GM19372 (cell line): ENCODE data around the gene NELFA.
"Not testable (repeated sequence)": the region's sequence is repeated elsewhere in the genome, so short reads cannot be mapped to it uniquely, and the experiment has no call there.

Source experiments
- ATAC-seq: cut with Tn5 transposase; IDR thresholded peaks from one replicate; pipeline ENCODE4 v1.9.1; 2021; ENCODE audit warnings: mild to moderate bottlenecking, low read depth, moderate library complexity; ENCODE audit not compliant: unreplicated experiment

NELFA gene

DNA sequence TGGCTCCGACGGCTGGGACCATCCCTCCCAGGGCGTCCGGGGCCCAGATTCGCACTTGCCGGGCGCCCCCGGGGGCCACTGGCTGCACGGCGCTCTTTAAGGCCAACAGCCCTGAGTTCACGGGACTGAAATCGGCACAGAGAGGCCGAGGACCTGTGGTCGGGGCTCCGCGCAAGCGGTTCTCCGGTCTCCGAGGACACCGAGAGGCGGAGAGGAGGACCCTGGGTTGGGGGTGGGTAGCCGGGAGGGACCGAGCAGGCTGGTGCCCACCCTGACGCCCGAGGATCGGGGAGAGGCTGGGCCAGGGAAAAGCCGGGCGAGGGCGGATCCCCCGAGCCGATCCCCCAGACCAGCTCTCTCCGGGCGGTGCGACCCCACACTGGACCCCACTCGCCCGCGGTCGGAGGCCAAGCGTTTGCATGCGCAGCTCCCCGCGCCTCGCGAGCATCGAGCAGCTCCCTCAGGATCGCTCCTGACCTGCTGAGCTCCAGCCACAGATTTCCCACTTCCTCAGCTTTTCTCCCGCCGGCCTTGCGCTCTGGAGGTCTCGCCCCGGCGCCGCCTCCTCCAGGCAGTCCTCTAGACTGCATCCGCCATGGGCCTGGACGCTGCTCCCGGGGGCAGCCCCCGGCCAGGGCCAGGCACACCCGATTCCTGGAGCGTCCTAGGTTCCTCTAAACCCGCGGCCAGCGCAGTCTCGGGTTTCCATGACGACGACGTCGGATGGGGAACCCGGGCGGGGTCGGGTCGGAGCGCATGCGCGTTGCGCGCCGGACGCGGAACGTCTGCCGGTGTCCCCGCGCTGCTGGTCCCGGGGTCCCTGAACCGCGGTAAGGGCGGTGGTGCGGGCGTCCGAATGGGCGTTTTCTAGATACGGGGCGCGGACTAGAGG lies 32.7 kb upstream of the NELFA start:
- ATAC-seq = no peak

GRCh38 chr4:2040391-2041238 lies 31.8 kb upstream of the NELFA start:
- no peak for ATAC-seq

DNA sequence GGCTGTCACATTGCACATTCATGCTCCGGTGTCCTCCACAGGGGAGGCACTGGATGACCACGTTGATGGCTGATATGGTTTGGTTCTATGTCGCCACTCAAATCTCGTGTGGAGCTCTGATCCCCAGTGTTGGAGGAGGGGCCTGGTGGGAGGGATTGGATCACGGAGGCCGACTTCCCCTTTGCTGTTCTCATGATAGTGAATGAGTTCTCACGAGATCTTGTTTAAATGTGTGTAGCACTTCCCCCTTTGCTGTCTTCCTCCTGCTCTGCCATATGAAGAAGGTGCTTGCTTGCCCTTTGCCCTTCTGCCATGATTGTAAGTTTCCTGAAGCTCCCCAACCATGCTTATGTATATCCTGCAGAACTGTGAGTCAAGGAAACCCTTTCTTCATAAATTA lies 28.1 kb upstream of the NELFA start:
- no peak for ATAC-seq

GRCh38 chr4:2036327-2036726 lies 27.6 kb upstream of the NELFA start:
- ATAC-seq = no peak

DNA sequence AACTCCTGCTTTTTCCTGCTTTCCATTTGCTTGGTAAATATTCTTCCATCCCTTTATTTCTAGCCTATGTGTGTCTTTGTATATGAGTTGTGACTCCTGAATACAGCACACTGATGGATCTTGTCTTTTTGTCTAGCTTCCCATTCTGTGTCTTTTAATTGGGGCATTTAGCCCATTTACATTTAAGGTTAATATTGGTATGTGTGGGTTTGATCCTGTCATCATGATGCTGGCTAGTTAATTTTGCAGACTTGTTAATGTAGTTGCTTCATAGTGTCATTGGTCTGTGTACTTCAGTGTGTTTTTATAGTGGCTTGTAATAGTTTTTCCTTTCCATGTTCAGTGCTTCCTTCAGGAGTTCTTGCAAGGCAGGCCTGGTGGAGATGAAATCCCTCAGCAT lies 22.4 kb upstream of the NELFA start:
- ATAC-seq = not testable (repeated sequence)

DNA sequence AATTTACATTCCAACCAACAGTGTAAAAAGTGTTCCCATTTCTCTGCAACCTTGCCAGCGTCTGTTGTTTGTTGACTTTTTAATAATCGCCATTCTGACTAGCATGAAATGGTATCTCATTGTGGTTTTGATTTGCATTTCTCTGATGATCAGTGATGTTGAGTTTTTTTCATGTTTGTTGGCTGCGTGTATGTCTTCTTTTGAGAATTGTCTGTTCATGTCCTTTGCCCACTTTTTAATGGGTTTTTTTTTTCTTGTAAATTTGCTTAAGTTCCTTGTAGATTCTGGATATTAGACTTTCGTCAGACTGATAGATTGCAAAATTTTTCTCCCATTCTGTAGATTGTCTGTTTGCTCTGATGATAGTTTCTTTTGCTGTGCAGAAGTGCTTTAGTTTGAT lies 18.3 kb upstream of the NELFA start:
- ATAC-seq = not testable (repeated sequence)

- ATAC-seq = no peak
These were observed 17.0 kb upstream of the NELFA start for GRCh38 chr4:2025817-2026216.

DNA sequence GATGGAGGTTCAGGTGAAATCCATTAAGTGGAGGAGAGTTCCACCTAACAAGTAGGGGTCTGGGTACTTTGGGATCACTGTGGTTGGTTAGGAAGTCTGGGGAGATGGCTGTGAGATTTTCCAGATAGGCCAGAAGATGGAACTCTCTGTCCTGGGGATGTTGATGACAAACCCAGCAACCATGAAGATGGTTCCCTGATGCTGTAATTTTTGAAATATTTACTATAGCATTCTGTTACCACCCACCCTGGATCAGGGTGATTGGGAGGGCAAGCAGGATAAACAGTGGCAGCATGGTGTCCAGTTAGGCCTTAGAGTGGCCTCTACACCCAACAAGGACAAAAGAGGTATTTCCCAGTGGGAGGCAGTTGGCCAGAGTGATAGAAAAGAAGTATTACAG lies 15.9 kb upstream of the NELFA start:
- ATAC-seq = no peak

- ATAC-seq = not testable (repeated sequence)
These were observed 12.7 kb upstream of the NELFA start for GRCh38 chr4:2021358-2022018.

DNA sequence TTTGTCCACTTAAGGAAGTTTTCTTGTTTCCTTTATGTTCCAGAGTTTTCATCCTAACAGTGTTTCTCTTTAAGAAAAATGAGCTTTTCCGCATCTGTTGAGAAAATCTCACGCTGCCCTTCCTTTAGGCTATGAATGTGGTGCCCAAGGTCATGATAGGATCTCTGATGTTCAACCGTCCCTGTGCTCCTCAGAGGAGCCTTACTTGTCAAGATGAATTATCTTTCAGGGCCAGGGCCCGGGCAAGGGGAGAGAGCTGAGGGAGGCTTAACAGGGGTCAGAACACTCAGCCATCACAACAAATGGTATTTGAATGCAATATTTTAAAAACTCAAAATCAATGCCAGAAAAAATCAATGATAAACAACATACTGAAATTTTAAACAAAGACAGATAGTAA lies 6.2 kb upstream of the NELFA start:
- ATAC-seq = no peak

DNA sequence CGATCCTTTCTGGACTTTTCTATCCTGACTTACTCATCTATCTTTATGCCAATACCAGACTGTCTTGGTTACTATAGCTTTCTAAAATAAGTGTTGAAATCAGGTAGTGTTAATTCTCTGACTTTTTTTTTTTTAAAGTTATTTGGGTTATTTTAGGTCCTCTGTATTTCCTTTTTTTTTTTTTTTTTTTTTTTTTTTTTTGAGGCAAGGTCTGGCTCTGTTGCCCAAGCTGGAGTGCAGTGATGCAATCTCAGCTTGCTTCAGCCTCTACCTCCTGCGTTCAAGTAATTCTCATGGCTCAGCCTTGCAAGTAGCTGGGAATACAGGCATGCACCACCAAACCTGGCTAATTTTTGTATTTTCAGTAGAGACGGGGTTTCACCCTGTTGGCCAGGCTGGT lies 2.8 kb upstream of the NELFA start:
- ATAC-seq = no peak

- ATAC-seq = no peak
These were observed 968 bp upstream of the NELFA start for GRCh38 chr4:2009651-2010233.

DNA sequence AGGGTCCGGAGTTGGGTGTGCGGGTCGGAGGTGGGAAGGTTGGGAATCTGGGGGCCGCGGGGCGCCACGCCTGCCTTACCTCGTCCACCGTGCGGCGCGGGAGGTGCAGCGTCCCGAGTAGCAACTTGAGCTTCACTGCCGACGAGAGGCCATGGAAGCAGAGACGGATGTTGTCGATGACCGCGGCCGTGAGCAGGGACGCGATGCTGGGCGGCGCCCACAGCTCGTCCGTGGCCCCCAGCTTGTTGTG lies 178 bp downstream of the NELFA start:
- no peak for ATAC-seq

DNA sequence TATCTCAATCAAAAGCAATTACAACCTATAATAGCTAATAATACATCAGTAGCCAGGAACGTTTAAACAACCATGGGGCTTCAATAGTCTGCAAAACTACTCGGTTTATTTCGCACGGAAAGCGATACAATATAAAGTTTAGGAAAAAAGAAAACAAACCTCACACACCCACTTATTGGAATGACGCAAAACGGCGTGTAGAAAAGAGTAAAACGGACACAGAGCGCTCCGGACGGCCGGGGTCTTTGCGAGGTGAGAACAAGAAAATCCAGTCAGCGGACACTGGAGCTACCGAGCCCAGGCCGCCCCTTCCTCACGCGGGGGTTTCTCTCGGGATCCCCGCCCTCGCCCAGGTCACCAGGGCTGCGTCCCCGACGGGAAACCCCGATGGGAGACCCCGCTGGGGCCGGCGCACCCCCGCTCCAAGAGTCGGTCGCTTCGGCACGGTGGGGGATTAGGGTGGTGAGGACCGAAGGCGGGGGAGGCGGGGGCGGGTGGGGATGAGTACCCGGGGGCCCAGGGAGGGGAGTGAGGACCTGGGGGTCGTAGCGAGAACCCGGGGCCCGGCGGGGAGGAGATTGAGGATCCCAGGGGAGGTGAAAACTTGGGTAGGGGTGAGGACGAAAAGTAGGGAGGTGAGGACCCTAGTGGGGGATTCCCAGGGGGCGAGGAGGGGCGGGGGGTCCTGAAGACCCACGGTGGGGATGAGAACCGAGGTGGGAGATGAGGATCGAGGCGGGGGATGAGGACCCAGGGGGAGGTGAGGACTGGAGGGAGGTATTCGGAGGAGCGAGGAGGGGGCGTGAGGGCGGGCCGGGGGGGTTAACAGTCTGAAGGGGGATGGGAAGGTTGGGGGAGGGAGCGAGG lies 737 bp downstream of the NELFA start:
- ATAC-seq = no peak

DNA sequence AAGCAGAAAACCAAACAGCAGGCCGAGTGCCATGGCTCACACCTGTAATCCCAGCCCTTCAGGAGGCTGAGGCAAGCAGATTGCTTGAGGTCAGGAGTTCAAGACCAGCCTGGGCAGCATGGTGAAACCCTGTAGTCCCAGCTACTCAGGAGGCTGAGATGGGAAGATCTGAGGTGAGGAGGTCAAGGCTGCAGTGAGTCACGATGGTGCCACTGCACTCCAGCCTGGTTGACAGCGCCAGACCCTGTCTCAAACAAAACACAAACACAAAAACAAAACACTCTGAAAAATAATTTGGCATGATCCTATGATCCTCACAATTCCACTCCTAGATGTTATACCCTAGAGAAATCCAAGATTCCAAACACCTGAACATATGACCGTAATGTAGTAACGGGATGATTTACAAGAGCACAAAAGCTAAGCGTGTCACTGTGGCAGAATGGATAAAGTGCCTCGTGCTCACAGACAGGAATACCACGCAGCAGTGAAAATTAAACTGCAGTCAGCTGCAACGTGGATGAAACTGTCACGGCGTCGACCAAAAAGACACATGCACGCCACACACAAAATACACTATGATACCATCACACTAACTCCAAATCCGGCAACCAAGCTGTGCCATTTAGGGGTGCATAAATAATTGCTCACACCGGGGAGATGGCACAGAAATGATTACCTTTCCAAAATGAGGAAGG lies 1.7 kb downstream of the NELFA start:
- no peak for ATAC-seq

GRCh38 chr4:2006367-2006766 lies 2.4 kb downstream of the NELFA start:
- no peak for ATAC-seq

DNA sequence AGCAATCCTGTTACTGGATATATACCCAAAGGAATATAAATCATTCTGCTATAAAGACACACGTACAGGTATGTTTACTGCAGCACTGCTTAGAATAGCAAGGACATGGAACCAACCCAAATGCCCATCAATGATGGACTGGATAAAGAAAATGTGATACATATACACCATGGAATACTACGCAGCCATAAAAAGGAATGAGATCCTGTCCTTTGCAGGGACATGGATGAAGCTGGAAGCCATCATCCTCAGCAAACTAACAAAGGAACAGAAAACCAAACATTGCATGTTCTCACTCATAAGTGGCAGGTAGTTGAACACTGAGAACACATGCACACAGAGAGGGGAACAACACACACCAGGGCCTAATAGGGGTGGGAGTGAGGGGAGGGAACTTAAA lies 5.4 kb downstream of the NELFA start:
- ATAC-seq = not testable (repeated sequence)

DNA sequence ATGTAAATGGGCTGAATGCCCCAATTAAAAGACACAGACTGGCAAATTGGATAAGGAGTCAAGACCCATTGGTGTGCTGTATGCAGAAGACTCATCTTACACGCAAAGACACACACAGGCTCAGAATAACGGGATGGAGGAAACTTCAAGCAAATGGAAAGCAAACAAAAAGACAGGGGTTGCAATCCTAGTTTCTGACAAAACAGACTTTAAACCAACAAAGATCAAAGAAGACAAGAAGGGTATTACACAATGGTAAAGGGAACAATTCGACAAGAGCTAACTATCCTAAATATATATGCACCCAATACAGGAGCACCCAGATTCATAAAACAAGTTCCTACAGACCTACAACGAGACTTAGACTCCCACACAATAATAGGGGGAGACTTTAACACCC lies 9.5 kb downstream of the NELFA start:
- not testable (repeated sequence) for ATAC-seq

DNA sequence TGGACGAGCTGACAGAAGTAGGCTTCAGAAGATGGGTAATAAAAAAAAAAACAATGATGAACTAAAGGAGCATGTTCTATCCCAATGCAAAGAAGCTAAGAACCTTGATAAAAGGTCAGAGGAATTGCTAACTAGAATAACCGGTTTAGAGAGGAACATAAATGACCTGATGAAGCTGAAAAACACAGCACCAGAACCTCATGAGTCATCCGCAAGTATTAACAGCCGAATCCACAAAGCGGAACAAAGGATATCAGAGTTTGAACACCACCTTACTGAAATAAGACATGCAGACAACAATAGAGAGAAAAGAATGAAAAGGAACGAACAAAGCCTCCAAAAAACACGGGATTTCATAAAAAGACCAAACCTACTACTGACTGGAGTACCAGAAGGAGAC lies 10.5 kb downstream of the NELFA start:
- no peak for ATAC-seq

DNA sequence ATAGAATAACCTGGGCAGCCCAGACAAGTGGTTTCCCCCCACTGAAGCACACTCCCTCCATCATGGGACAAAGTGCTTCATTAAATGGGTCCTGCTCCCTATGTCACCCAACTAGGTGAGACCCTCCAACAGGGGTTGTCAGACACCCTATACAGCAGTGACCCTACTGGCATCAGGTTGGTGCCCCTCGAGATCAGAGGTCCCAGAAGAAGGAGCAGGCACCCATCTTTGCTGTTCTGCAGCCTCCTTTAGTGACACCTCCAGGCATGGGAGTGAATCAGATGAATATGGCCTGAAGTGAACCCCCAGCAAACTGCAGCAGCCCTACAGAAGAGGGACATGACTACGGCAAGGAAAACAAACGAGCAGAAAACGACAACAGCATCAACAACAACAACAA lies 11.1 kb downstream of the NELFA start:
- ATAC-seq = no peak
